Panc1 (cell line): ENCODE data around the gene METTL26. TPM values are rescaled to one million over a fixed set of nuclear protein-coding genes. Genes with fewer than 3 reads are reported as not detected.
A peak's percentile ranks its signal among the peaks of the same experiment; 100 is the strongest.

Source experiments
- ATAC-seq: fragments of 200-7000 bp; cut with Tn5 transposase; 2 replicates; pipeline ENCODE4 v1.9.1; 2020; ENCODE audit warnings: mild to moderate bottlenecking, moderate library complexity
- BruUV-seq: library from RNA; stranded (reverse); fragments of 400-500 nt; replicated peaks from 2 replicates; lab custom pipeline; 2021; lab: Mats Ljungman, UMichigan
- CTCF ChIA-PET: fragments of 300-600 bp; sonication (Branson Sonifier 250); formaldehyde crosslinking; loops from one replicate; lab custom pipeline; 2022; ENCODE audit warnings: antibody characterized with exemption; lab: Charles Lee
- POLR2A ChIA-PET: fragments of 300-600 bp; sonication (Branson Sonifier 250); formaldehyde crosslinking; loops from one replicate; lab custom pipeline; 2022; ENCODE audit warnings: antibody characterized with exemption; lab: Charles Lee
- DNase-seq: peaks from one replicate; pipeline ENCODE4 v3.0.0-alpha.2; 2010; ENCODE audit warnings: low read depth, low spot score
- H3K27ac ChIP-seq: 2 replicates; pipeline ENCODE4 v1.5.1; 2011; ENCODE audit warnings: mild to moderate bottlenecking, low read length, inconsistent platforms
- H3K27me3 ChIP-seq: fragments of 200-500 bp; sonication (Bioruptor generic); 2 replicates; pipeline ENCODE4 v1.6.0; 2014; ENCODE audit warnings: low read length, inconsistent platforms; ENCODE audit not compliant: control insufficient read depth, insufficient read depth
- H3K36me3 ChIP-seq: fragments of 200-500 bp; sonication (Bioruptor generic); 2 replicates; pipeline ENCODE4 v1.5.1; 2014; ENCODE audit warnings: inconsistent platforms, mild to moderate bottlenecking, low read length, moderate library complexity; ENCODE audit not compliant: control insufficient read depth, insufficient read depth
- H3K4me1 ChIP-seq: 2 replicates; pipeline ENCODE4 v1.5.1; 2011; ENCODE audit warnings: inconsistent platforms, mild to moderate bottlenecking, low read length, moderate library complexity; ENCODE audit not compliant: control insufficient read depth, insufficient read depth
- H3K4me3 ChIP-seq, 2 experiments: 2 replicates each; pipeline ENCODE4 v1.5.1; 2011 to 2012; ENCODE audit warnings: low read depth in 2 of 2, low read length in 2 of 2, mild to moderate bottlenecking in 2 of 2, inconsistent platforms in 1 of 2, moderate library complexity in 1 of 2
- H3K9me3 ChIP-seq: fragments of 200-500 bp; sonication (Bioruptor generic); 2 replicates; pipeline ENCODE4 v1.5.1; 2014; ENCODE audit warnings: low read depth, mild to moderate bottlenecking, inconsistent platforms, low read length, moderate library complexity; ENCODE audit not compliant: control insufficient read depth, insufficient read depth
- POLR2AphosphoS5 ChIP-seq: IDR thresholded peaks from 2 replicates; pipeline ENCODE4 v1.6.1; 2012; ENCODE audit warnings: mild to moderate bottlenecking, low read depth, low read length, moderate library complexity
- SIN3A ChIP-seq: IDR thresholded peaks from 2 replicates; pipeline ENCODE4 v1.6.1; 2012; ENCODE audit warnings: low read depth, mild to moderate bottlenecking, low read length, moderate library complexity, borderline replicate concordance; ENCODE audit not compliant: insufficient read depth
- in situ Hi-C: cut with HindIII; loops from 2 replicates; pipeline ENCODE4 v1.10.0; 2016; ENCODE audit warnings: low sequenced_read_pairs, low pct_unique_long_range_greater_than_20kb
- intact Hi-C: fragments of 100-400 bp; cut with micrococcal nuclease; formaldehyde crosslinking; loops from one replicate; pipeline ENCODE4 v1.10.0; 2022; ENCODE audit not compliant: unreplicated experiment
- total RNA-seq: library from RNA; stranded (reverse); gene quantifications from one replicate; pipeline ENCODE4 v1.2.1, GENCODE V29; 2021; ENCODE audit not compliant: unreplicated experiment
- TF ChIP-seq, protein P1 (sequence below): fragments of 450-650 bp; IDR thresholded peaks from 2 replicates; pipeline ENCODE4 v1.5.1; 2017; ENCODE audit warnings: mild to moderate bottlenecking
- TF ChIP-seq, protein P2 (sequence below), 2 experiments: IDR thresholded peaks; 2 replicates each; pipeline ENCODE4 v1.6.1; 2011 to 2012; ENCODE audit warnings: low read depth in 2 of 2, control low read depth in 1 of 2, low read length in 1 of 2, mild to moderate bottlenecking in 1 of 2, moderate library complexity in 1 of 2; ENCODE audit not compliant: insufficient read depth in 1 of 2

The METTL26 gene
- total RNA-seq, 1 experiment from 2014 or later, result 91.8 TPM

DNA sequence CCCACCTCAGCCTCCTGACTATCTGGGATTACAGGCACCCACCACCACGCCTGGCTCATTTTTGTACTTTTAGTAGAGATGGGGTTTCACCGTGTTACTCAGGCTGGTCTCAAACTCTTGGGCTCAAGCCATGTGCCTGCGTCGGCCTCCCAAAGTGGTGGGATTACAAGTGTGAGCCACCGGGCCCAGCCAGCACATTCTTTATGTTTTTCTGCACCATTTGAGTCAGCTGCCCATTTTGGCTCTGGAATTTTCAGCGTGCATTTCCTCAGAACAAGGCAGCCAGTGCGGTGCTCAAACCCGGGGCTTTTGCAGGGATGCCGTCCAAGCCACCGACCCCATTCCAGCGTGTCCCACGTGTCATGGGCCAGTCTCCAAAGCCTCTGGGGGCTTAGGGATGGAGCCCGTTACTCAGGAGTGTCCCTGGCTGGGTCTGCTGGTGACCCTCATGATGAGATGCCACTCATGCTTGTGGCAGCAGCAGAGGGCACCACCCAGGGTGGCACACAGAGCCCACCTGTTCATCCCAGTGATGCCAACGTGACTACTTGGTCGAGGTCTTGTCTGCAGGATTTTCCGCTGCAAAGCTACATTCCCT lies 50.0 kb downstream of the METTL26 start:
- H3K27ac ChIP-seq, result no peak overlapping the region
- no peak for DNase-seq
- no peak for ATAC-seq
- TF ChIP-seq POLR2AphosphoS5 (no peak), SIN3A (no peak)
- no peaks in the 10 kb centered on the region for H3K27me3 ChIP-seq
- BruUV-seq, result no TSS peak
- in situ Hi-C loops (no loop called here), intact Hi-C loops (no loop called here)
- CTCF ChIA-PET, result no interaction called here
- POLR2A ChIA-PET, result no interaction called here
- H3K4me1 ChIP-seq, result peaks cover 27% of the 10 kb centered on the region
- no peak overlapping the region for H3K4me3 ChIP-seq
- H3K9me3 ChIP-seq, result no peaks in the 10 kb centered on the region
- no peaks in the 10 kb centered on the region for H3K36me3 ChIP-seq

DNA sequence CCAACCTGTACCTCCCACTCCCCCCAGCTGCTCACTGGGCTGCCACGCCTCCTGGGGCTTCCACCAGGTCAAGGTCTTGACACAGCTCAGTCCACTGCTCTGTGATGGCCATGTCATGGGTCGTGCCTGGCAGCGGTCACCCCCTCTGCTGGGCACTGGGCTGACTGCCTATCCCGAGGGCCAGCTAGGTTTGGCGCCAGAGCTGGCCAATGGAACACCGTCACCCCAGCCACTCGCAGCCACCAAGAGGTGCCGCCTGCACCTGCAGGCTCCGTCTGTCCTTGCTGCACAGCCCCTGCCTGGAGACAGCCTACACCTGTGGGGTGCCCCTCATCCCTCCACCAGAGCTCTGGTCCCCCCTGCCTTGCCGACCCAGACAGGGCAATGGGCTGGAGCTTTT lies 50.8 kb downstream of the METTL26 start:
- Histone ChIP-seq H3K4me1 (peaks cover 27% of the 10 kb centered on the region), H3K36me3 (no peaks in the 10 kb centered on the region), H3K27me3 (no peaks in the 10 kb centered on the region), H3K9me3 (no peaks in the 10 kb centered on the region), H3K27ac (no peak overlapping the region), H3K4me3 (no peak overlapping the region)
- CTCF ChIA-PET, result interaction anchor here (0.7 kb wide), 1 partner anchor 48 kb away, joined by 4 read pairs; no protein-coding TSS in a partner anchor
- intact Hi-C loops, result no loop called here
- in situ Hi-C loops, result no loop called here
- no TSS peak for BruUV-seq
- DNase-seq (no peak), ATAC-seq (no peak)
- POLR2A ChIA-PET, result no interaction called here
- no peak for TF ChIP-seq SIN3A
- TF ChIP-seq POLR2AphosphoS5, result peak; percentile 15; the same call in 1 of the 2 replicates
- TF ChIP-seq, protein P1, sequence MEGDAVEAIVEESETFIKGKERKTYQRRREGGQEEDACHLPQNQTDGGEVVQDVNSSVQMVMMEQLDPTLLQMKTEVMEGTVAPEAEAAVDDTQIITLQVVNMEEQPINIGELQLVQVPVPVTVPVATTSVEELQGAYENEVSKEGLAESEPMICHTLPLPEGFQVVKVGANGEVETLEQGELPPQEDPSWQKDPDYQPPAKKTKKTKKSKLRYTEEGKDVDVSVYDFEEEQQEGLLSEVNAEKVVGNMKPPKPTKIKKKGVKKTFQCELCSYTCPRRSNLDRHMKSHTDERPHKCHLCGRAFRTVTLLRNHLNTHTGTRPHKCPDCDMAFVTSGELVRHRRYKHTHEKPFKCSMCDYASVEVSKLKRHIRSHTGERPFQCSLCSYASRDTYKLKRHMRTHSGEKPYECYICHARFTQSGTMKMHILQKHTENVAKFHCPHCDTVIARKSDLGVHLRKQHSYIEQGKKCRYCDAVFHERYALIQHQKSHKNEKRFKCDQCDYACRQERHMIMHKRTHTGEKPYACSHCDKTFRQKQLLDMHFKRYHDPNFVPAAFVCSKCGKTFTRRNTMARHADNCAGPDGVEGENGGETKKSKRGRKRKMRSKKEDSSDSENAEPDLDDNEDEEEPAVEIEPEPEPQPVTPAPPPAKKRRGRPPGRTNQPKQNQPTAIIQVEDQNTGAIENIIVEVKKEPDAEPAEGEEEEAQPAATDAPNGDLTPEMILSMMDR, result 0 out of 2 replicates have a peak, but pooled peaks have one; percentile 25
- TF ChIP-seq, protein P2, sequence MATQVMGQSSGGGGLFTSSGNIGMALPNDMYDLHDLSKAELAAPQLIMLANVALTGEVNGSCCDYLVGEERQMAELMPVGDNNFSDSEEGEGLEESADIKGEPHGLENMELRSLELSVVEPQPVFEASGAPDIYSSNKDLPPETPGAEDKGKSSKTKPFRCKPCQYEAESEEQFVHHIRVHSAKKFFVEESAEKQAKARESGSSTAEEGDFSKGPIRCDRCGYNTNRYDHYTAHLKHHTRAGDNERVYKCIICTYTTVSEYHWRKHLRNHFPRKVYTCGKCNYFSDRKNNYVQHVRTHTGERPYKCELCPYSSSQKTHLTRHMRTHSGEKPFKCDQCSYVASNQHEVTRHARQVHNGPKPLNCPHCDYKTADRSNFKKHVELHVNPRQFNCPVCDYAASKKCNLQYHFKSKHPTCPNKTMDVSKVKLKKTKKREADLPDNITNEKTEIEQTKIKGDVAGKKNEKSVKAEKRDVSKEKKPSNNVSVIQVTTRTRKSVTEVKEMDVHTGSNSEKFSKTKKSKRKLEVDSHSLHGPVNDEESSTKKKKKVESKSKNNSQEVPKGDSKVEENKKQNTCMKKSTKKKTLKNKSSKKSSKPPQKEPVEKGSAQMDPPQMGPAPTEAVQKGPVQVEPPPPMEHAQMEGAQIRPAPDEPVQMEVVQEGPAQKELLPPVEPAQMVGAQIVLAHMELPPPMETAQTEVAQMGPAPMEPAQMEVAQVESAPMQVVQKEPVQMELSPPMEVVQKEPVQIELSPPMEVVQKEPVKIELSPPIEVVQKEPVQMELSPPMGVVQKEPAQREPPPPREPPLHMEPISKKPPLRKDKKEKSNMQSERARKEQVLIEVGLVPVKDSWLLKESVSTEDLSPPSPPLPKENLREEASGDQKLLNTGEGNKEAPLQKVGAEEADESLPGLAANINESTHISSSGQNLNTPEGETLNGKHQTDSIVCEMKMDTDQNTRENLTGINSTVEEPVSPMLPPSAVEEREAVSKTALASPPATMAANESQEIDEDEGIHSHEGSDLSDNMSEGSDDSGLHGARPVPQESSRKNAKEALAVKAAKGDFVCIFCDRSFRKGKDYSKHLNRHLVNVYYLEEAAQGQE (IDR thresholded peaks at IDR 0.05; ENCODE audit: insufficient read depth in 1 of 2, low read depth in 2 of 2, low read length in 1 of 2), result no peak

Other genes with a start within 250 kb of the METTL26 start
- 500 TPM for gene NME4, start 239.1 kb downstream of the METTL26 start, total RNA-seq
- gene DECR2, start 234.4 kb downstream of the METTL26 start, total RNA-seq, result 92.7 TPM
- 57.3 TPM for gene RAB11FIP3, start 210.7 kb downstream of the METTL26 start, total RNA-seq
- gene CAPN15, start 108.6 kb downstream of the METTL26 start, total RNA-seq, result 78.5 TPM
- gene PRR35, start 75.9 kb downstream of the METTL26 start, total RNA-seq, result 2.2 TPM
- 4.0 TPM for gene NHLRC4, start 69.3 kb downstream of the METTL26 start, total RNA-seq
- gene PIGQ, start 66.3 kb downstream of the METTL26 start, total RNA-seq, result 83.5 TPM
- 30.7 TPM for gene RAB40C, start 46.2 kb downstream of the METTL26 start, total RNA-seq
- gene WFIKKN1, start 5.3 kb downstream of the METTL26 start, total RNA-seq, result 2.0 TPM
- 91.6 TPM for gene MCRIP2, start 5.5 kb upstream of the METTL26 start, total RNA-seq
- gene WDR90, start 13.1 kb upstream of the METTL26 start, total RNA-seq, result 58.9 TPM
- gene RHOT2, start 31.8 kb upstream of the METTL26 start, total RNA-seq, result 195 TPM
- gene RHBDL1, start 39.4 kb upstream of the METTL26 start, total RNA-seq, result 6.6 TPM
- gene STUB1, start 44.1 kb upstream of the METTL26 start, total RNA-seq, result 217 TPM
- 73.9 TPM for gene JMJD8, start 48.0 kb upstream of the METTL26 start, total RNA-seq
- gene WDR24, start 54.1 kb upstream of the METTL26 start, total RNA-seq, result 17.9 TPM
- gene FBXL16, start 69.5 kb upstream of the METTL26 start, total RNA-seq, result 28.0 TPM
- 407 TPM for gene METRN, start 78.8 kb upstream of the METTL26 start, total RNA-seq
- 93.6 TPM for gene ANTKMT, start 84.8 kb upstream of the METTL26 start, total RNA-seq
- 18.2 TPM for gene CCDC78, start 90.1 kb upstream of the METTL26 start, total RNA-seq
- 41.1 TPM for gene HAGHL, start 90.8 kb upstream of the METTL26 start, total RNA-seq
- gene CIAO3, start 104.7 kb upstream of the METTL26 start, total RNA-seq, result 34.0 TPM
- gene MSLN, start 124.4 kb upstream of the METTL26 start, total RNA-seq, result 1.1 TPM
- gene RPUSD1, start 152.1 kb upstream of the METTL26 start, total RNA-seq, result 61.1 TPM
- gene CHTF18, start 152.3 kb upstream of the METTL26 start, total RNA-seq, result 118 TPM
- 0.23 TPM for gene GNG13, start 164.4 kb upstream of the METTL26 start, total RNA-seq